BLaER1 treated with 17β-estradiol and CSF1 and Interleukin-3, amounts not matched to agents 10 nM and 100 nM (cell line): Measurements from ENCODE around the gene P2RY6.
"Not testable (repeated sequence)": the region's sequence is repeated elsewhere in the genome, so short reads cannot be mapped to it uniquely, and the experiment has no call there.

Experiments
- H3K27ac ChIP-seq, 11 experiments: shearing (Covaris generic); formaldehyde crosslinking; 2 replicates each; pipeline ENCODE4 v1.8.1; 2022
- H3K27me3 ChIP-seq, 11 experiments: shearing (Covaris generic); formaldehyde crosslinking; 2 replicates each; pipeline ENCODE4 v1.8.1; 2022
- H3K36me3 ChIP-seq, 11 experiments: shearing (Covaris generic); formaldehyde crosslinking; 2 replicates each; pipeline ENCODE4 v1.8.1; 2022
- H3K4me1 ChIP-seq, 10 experiments: shearing (Covaris generic); formaldehyde crosslinking; 2 replicates each; pipeline ENCODE4 v1.8.1; 2022
- H3K4me2 ChIP-seq, 11 experiments: shearing (Covaris generic); formaldehyde crosslinking; 2 replicates each; pipeline ENCODE4 v1.8.1; 2022
- H3K4me3 ChIP-seq, 10 experiments: shearing (Covaris generic); formaldehyde crosslinking; 2 replicates each; pipeline ENCODE4 v1.8.1; 2022
- H3K9ac ChIP-seq, 11 experiments: shearing (Covaris generic); formaldehyde crosslinking; 2 replicates each; pipeline ENCODE4 v1.8.1; 2022
- H3K9me3 ChIP-seq, 11 experiments: shearing (Covaris generic); formaldehyde crosslinking; replicated peaks in 1 of 11; 2 replicates each; pipeline ENCODE4 v1.8.1; 2022
- H4K20me1 ChIP-seq, 11 experiments: shearing (Covaris generic); formaldehyde crosslinking; 2 replicates each; pipeline ENCODE4 v1.8.1; 2022
- Cebpa-rat ChIP-seq, 11 experiments: shearing (Covaris generic); IDR thresholded peaks; 2 replicates each; pipeline ENCODE4 v1.8.1; 2022

The P2RY6 gene

GRCh38 chr11:73266646-73267020, 5.5 kb upstream of the P2RY6 start:
- H3K36me3 ChIP-seq: no peaks in the 10 kb centered on the region
- no peaks in the 10 kb centered on the region for H4K20me1 ChIP-seq
- peaks cover 50 to 62% (median 58%) of the 10 kb centered on the region in 10 experiments for H3K4me1 ChIP-seq
- no peak overlapping the region for H3K9ac ChIP-seq
- no peak for TF ChIP-seq Cebpa-rat (IDR thresholded peaks at IDR 0.05)
- H3K9me3 ChIP-seq: no peaks in the 10 kb centered on the region
- no peak overlapping the region for H3K4me3 ChIP-seq
- H3K27me3 ChIP-seq: no peaks in the 10 kb centered on the region
- no peak overlapping the region for H3K27ac ChIP-seq
- H3K4me2 ChIP-seq: peak overlapping the region in 10 of 11 experiments; percentile 13 to 88 (median 56); a peak in 20 of 22 replicates

DNA sequence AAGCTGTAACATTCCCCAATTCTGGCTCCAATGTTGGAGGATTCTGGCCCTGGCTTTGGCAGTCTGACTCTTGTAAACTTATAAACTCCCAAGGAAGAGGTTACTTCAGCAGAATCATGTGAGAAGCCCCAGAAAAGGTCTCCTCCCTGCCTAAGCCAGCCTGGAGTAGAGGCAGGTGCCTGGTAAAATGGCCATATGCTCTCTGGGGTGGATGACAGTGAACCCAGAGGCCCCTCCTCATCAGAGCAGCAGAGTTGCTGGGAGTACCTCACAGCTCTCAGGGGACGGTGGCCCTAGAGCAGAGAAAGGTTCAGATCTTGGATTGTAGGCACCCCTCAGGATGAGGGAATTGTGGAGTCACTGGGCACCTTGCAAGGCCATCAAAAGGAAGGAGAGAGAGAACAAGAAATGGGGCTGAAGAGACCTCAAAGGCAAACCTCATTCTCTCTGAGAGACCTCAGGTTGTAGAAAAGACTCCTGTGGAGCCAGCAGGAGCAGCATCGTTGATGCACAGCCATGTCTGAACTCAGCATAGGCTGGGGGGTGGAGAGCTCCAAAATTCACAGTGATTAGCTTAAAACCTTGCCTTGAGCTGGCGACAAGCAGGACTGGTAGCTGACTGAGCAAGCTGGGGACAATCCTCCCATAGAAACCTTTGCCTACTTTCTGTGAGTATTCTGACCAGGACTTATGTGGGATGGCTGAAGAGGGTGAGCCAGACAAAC, 4.9 kb upstream of the P2RY6 start:
- peak overlapping the region; percentile 44 to 88 (median 64) for H3K4me2 ChIP-seq
- no peak for TF ChIP-seq Cebpa-rat (IDR thresholded peaks at IDR 0.05)

GRCh38 chr11:73267906-73268540, 4.1 kb upstream of the P2RY6 start:
- Histone ChIP-seq H3K27ac (no peak overlapping the region), H3K9me3 (no peaks in the 10 kb centered on the region), H3K36me3 (no peaks in the 10 kb centered on the region), H3K4me3 (no peak overlapping the region), H3K4me1 (peaks cover 64 to 76% (median 72%) of the 10 kb centered on the region in 10 experiments), H3K27me3 (no peaks in the 10 kb centered on the region), H3K9ac (no peak overlapping the region), H3K4me2 (peak overlapping the region; percentile 44 to 88 (median 64)), H4K20me1 (no peaks in the 10 kb centered on the region)
- TF ChIP-seq Cebpa-rat (IDR thresholded peaks at IDR 0.05): no peak

More for the DNA sequence above, 4.9 kb upstream of the P2RY6 start:
- Histone ChIP-seq H3K9me3 (no peaks in the 10 kb centered on the region), H3K4me1 (peaks cover 56 to 69% (median 64%) of the 10 kb centered on the region in 10 experiments), H4K20me1 (no peaks in the 10 kb centered on the region), H3K4me3 (no peak overlapping the region), H3K36me3 (no peaks in the 10 kb centered on the region), H3K27ac (no peak overlapping the region), H3K27me3 (no peaks in the 10 kb centered on the region), H3K9ac (no peak overlapping the region)

GRCh38 chr11:73268671-73269271, 3.4 kb upstream of the P2RY6 start:
- H3K36me3 ChIP-seq: no peaks in the 10 kb centered on the region
- H4K20me1 ChIP-seq: no peaks in the 10 kb centered on the region
- no peak overlapping the region for H3K27ac ChIP-seq
- peak overlapping the region; percentile 44 to 88 (median 64) for H3K4me2 ChIP-seq
- H3K9me3 ChIP-seq: no peaks in the 10 kb centered on the region
- TF ChIP-seq Cebpa-rat (IDR thresholded peaks at IDR 0.05): no peak
- no peaks in the 10 kb centered on the region for H3K27me3 ChIP-seq
- H3K4me3 ChIP-seq: no peak overlapping the region
- H3K4me1 ChIP-seq: peaks cover 71 to 84% (median 79%) of the 10 kb centered on the region in 10 experiments
- H3K9ac ChIP-seq: 0 out of 22 replicates have a peak overlapping the region, but pooled peaks of 1 of the 11 experiments have one; percentile 2

DNA sequence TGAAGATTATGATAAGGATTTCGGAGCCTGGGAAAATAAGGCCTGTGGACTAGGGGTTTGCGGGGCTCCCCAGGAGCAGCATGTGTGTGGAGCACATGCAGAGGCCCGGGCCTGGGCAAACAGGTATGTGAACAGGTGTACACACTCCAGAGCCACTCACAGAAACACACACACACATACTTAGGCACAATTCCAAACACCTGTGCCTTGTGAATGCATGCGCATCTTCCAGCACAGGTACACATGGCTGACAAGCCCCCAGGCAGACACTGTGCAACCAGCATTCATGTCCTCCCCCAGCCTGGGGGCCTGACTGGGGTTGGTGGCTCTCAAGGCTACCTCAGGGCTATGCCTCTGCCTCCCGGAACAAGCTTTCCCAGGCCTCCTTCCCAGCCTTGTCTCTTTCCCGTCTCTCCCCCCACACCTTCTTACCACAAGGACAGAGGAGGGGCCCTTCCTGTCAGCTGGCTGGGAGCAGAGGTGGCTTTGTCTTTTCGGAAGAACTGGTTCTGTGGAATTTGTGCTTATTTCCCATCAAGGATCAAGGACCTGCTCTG, 2.6 kb upstream of the P2RY6 start:
- TF ChIP-seq Cebpa-rat (IDR thresholded peaks at IDR 0.05): no peak
- Histone ChIP-seq H3K4me3 (no peak overlapping the region), H3K4me1 (peaks cover 79 to 91% (median 87%) of the 10 kb centered on the region in 10 experiments), H4K20me1 (no peaks in the 10 kb centered on the region), H3K27me3 (no peaks in the 10 kb centered on the region), H3K27ac (peak overlapping the region in 3 of 11 experiments; percentile 12 to 32 (median 31); a peak in 4 of 22 replicates), H3K9me3 (no peaks in the 10 kb centered on the region), H3K36me3 (no peaks in the 10 kb centered on the region), H3K4me2 (peak overlapping the region; percentile 44 to 88 (median 64)), H3K9ac (peak overlapping the region in 1 of 11 experiments; percentile 21; a peak in 3 of 22 replicates)

DNA sequence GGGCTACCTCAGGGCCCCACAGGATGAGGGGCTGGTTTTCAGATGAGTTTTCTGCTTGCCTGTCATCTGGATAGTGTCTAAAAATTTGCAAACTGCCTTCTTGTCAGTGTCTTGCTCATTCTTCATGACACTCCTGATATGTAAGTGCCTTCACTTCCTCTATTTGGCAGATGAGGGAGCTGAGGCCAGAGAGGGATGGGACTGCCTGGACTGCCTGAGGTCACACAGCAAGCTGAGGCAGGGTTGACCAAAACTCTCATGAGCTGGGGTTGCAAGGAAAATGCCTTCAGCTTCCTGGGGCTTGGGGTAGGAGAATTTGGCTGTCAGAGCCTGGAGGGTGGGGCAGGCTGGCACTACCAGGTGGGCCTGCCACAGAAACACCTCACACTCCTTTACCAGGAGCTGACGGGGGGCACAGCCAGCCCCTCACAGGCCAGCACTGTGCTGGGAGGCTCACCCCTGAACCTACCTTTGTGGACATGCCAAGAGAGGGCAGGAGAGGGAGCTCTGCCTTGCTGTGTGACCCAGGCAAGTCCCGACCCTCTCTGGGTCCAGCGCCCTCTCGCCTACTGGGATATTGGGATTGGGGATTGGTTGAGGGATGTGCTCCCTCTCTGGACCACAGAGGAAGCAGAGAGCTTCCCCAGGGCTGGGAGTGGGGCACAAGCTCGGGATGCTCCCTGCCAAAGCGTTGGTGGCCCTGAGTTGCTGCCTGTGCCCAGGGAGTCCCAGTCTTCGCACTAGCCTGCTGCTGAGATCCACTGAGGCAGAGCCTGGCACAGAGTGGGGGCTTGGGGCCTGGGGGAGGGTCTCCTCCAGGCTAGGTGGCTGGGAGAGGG, 1.9 kb upstream of the P2RY6 start:
- Histone ChIP-seq H3K27ac (peak overlapping the region in 4 of 11 experiments; percentile 7 to 68 (median 32); a peak in 5 of 22 replicates), H3K36me3 (no peaks in the 10 kb centered on the region), H3K9ac (peak overlapping the region in 1 of 11 experiments; percentile 21; a peak in 2 of 22 replicates), H3K9me3 (no peaks in the 10 kb centered on the region), H3K4me2 (peak overlapping the region; percentile 44 to 88 (median 64)), H4K20me1 (no peaks in the 10 kb centered on the region), H3K4me3 (no peak overlapping the region), H3K27me3 (no peaks in the 10 kb centered on the region), H3K4me1 (peaks cover 86 to 98% (median 94%) of the 10 kb centered on the region in 10 experiments)
- no peak for TF ChIP-seq Cebpa-rat (IDR thresholded peaks at IDR 0.05)

GRCh38 chr11:73270855-73271477, 1.2 kb upstream of the P2RY6 start:
- TF ChIP-seq Cebpa-rat (IDR thresholded peaks at IDR 0.05): no peak
- peak overlapping the region in 7 of 11 experiments; percentile 82 to 97 (median 88); a peak in 9 of 22 replicates for H3K4me2 ChIP-seq
- no peaks in the 10 kb centered on the region for H3K27me3 ChIP-seq
- no peaks in the 10 kb centered on the region for H4K20me1 ChIP-seq
- H3K4me3 ChIP-seq: no peak overlapping the region
- peaks cover 82 to 100% (median 94%) of the 10 kb centered on the region in 10 experiments for H3K4me1 ChIP-seq
- no peak overlapping the region; a peak in 1 of 22 replicates for H3K9ac ChIP-seq
- H3K27ac ChIP-seq: peak overlapping the region in 6 of 11 experiments; percentile 7 to 72 (median 46); a peak in 8 of 22 replicates
- H3K9me3 ChIP-seq: no peaks in the 10 kb centered on the region
- H3K36me3 ChIP-seq: no peaks in the 10 kb centered on the region

- H3K4me3 ChIP-seq, H4K20me1 ChIP-seq, H3K9me3 ChIP-seq, H3K36me3 ChIP-seq, H3K27me3 ChIP-seq: not testable (repeated sequence)
- Histone ChIP-seq H3K4me1 (peaks cover 77 to 97% (median 89%) of the 10 kb centered on the region in 10 experiments), H3K4me2 (peak overlapping the region; percentile 48 to 97 (median 85); a peak in 18 of 22 replicates), H3K27ac (peak overlapping the region in 8 of 11 experiments; percentile 41 to 72 (median 59); a peak in 14 of 22 replicates), H3K9ac (peak overlapping the region in 4 of 11 experiments; percentile 11 to 28 (median 18); a peak in 3 of 22 replicates)
Observed at GRCh38 chr11:73271478-73271865, 666 bp upstream of the P2RY6 start.
